ENCODE data around the gene TMEM59L.

GRCh38 chr19:18594824-18595373, 17.8 kb upstream of the TMEM59L start:
- no peak for TF ChIP-seq CTCF (IDR thresholded peaks at IDR 0.05; ENCODE audit: low read depth, low read length, poor library complexity, severe bottlenecking)
- no peak for TF ChIP-seq EZH2phosphoT487 (IDR thresholded peaks at IDR 0.05; ENCODE audit: borderline replicate concordance, low read length)
